ENCODE results near the gene SFMBT2.

DNA sequence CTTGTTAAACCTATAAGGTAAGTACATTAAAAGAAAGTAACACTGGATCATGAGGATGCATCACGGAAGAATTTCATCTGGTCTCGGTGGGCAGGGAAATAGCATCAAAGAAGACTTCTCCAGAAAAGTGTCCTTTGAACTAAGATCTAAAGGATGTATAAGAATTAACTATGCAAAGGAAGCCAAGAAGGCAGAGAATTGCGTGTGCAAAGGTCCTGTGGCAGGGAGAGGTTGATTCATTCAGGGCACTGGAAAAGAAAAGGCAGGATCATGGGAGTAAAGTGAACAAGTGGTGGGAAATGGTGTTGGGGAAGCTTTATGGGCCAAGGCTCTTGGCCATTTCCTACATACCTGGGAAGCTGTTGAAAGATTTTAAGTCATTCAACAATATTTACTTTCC lies 288.3 kb downstream of the SFMBT2 start:
- TF ChIP-seq POLR2A (IDR thresholded peaks at IDR 0.05) = no peak
- TF ChIP-seq, protein P1, sequence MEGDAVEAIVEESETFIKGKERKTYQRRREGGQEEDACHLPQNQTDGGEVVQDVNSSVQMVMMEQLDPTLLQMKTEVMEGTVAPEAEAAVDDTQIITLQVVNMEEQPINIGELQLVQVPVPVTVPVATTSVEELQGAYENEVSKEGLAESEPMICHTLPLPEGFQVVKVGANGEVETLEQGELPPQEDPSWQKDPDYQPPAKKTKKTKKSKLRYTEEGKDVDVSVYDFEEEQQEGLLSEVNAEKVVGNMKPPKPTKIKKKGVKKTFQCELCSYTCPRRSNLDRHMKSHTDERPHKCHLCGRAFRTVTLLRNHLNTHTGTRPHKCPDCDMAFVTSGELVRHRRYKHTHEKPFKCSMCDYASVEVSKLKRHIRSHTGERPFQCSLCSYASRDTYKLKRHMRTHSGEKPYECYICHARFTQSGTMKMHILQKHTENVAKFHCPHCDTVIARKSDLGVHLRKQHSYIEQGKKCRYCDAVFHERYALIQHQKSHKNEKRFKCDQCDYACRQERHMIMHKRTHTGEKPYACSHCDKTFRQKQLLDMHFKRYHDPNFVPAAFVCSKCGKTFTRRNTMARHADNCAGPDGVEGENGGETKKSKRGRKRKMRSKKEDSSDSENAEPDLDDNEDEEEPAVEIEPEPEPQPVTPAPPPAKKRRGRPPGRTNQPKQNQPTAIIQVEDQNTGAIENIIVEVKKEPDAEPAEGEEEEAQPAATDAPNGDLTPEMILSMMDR (IDR thresholded peaks at IDR 0.05) = no peak
